ENCODE measurements around the gene EWSR1.

DNA sequence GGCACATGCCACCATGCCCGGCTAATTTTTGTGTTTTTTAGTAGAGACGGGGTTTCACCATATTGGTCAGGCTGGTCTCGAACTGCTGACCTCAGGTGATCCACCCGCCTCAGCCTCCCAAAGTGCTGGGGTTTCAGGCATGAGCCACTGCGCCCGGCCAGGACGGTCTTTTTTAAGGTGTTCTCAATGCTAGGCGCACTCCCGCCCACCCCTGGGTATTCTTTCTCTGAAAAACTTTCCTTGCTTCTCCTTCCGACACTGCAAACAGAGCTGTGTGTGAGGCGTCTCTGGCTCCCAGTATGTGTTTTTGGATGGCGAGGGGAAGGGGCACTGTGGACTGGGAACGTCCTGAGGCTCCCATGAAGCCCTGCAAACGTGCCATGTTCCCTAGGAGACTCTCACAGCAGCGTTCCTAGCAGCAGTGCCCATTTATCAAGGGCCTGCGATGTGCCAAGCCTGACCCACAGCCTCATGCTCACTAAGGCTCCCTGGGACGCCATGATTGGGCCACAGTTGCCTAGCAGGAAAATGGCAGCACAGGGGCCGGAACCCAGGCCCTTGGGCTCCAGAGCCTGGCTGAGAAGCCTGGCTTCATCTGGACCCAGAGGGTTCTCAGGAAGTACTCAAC lies 49.9 kb downstream of the EWSR1 start:
- TF ChIP-seq, protein P1, sequence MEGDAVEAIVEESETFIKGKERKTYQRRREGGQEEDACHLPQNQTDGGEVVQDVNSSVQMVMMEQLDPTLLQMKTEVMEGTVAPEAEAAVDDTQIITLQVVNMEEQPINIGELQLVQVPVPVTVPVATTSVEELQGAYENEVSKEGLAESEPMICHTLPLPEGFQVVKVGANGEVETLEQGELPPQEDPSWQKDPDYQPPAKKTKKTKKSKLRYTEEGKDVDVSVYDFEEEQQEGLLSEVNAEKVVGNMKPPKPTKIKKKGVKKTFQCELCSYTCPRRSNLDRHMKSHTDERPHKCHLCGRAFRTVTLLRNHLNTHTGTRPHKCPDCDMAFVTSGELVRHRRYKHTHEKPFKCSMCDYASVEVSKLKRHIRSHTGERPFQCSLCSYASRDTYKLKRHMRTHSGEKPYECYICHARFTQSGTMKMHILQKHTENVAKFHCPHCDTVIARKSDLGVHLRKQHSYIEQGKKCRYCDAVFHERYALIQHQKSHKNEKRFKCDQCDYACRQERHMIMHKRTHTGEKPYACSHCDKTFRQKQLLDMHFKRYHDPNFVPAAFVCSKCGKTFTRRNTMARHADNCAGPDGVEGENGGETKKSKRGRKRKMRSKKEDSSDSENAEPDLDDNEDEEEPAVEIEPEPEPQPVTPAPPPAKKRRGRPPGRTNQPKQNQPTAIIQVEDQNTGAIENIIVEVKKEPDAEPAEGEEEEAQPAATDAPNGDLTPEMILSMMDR (IDR thresholded peaks at IDR 0.05; ENCODE audit: insufficient read depth, low read depth, low read length), result no peak
- TF ChIP-seq EZH2 (IDR thresholded peaks at IDR 0.05; ENCODE audit: insufficient read depth, low read length), result no peak

All from astrocyte (in vitro differentiated cells and primary cell).